Measurements from ENCODE around the gene DENND1A.

DENND1A gene

GRCh38 chr9:123359106-123359505 lies 570.8 kb downstream of the DENND1A start:
- no peak for DNase-seq

DNA sequence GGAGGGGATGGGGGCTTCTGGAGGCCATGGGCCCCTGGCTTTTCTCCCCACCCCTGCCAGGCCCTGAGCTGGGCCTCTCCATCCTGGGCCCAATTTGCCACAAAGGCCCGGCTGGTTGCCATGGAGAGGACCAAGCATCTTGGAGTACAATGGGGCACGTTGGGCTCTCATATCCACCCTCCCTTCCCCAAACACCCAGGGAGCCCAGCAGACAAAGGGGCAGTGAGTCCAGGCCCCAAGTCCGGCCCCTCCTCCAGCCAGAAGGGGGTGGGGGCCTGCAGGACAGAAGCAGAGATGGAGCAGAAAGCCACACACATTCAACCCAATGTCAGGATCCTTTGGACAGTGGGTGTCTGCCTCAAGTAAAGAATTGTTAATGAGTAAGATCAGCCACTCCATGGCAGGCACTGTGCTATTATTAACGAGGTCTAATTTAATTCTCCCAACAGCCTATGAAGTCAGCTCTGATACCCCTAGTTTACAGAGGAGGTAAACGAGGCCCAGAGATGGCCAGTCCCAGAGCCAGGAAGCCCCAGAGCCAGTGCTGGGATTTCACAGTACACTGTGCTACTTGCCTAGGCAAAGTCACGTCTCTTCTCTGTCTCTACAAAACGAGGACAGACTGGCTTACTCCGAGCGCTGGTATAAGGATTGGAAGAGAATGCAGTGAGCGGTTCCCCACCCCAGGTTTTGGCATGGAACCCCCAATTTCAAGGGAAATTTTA lies 571.6 kb downstream of the DENND1A start:
- no peak for DNase-seq

DNA sequence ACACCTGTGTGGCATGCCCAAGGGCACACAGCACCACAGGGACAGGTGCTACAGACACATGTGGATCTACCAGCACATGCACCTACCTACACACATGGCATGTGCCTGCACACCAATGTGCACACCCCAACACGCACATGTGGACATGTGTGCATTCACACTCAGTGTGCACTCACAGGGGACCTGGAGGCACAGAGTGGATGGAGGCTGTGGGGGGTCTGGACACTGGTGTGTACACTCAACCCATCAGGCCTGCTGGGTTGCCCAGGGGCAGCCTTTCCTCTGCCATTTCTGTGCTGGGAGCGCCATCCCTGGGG lies 572.2 kb downstream of the DENND1A start:
- DNase-seq: no peak

GRCh38 chr9:123356851-123357742 lies 572.8 kb downstream of the DENND1A start:
- no peak for DNase-seq

GRCh38 chr9:123355761-123356431 lies 574.0 kb downstream of the DENND1A start, which contains the start of gene CRB2:
Gene CRB2, plus strand, starts transcription at chr9:123356197. Its CDS starts 64 bp downstream, at chr9:123356261.
- DNase-seq: no peak

GRCh38 chr9:123354806-123355508 lies 575.0 kb downstream of the DENND1A start:
- no peak for DNase-seq

GRCh38 chr9:123353984-123354591 lies 575.8 kb downstream of the DENND1A start:
- DNase-seq: no peak

DNA sequence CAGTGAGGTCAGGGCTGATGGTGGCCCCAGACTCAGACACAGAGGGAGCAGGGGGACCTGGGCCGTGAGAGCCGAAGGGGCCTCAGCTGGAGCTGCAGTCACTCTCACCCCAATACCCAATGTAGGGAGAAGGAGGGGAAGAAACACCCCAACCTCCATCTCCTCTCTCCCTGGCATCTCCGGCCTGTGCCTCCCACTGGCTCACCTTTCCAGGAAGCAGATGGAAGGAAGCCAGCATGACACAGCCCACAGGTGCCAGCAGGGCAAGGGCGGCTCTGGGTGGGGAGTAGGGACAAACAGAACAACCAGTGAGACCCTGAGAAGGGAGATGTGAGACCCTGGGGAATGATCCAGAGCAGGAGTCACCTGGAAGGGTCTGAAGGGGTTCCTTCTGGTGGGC lies 576.9 kb downstream of the DENND1A start:
- no peak for DNase-seq

DNA sequence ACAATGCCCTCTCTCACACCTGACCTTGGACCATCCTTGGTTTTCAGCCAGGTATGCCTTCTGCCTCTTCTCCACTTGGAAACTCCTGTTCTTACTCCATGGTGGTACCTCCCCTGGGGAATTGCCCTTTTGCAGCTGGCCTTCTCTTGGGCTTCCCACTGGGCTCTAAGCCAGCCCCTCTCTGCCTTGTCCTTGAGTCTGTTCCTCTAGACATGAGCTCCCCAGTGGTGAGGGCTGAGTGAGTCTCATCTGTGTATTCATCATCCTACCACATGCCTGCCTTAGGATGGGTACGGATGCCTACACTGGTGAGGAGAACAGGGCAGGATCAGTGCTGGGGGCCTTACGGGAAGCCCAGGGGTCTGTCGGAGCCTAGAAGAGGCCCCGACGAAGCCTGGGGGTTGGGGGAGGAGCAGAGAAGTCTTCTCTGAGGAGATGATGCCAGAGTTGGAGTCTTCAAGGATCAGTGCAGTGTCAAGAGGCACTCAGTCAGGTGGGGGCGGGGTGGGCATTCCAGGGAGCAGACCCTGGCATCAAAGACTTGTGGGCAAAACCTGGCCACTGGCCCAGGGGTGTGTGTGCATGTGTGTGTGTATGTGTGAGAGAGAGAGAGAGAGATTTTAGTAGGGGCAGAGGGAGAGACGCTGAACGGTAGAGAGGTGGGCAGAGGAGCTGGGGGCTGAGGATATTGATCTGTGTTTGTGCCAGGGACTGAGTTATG lies 579.2 kb downstream of the DENND1A start:
- no peak for DNase-seq

DNA sequence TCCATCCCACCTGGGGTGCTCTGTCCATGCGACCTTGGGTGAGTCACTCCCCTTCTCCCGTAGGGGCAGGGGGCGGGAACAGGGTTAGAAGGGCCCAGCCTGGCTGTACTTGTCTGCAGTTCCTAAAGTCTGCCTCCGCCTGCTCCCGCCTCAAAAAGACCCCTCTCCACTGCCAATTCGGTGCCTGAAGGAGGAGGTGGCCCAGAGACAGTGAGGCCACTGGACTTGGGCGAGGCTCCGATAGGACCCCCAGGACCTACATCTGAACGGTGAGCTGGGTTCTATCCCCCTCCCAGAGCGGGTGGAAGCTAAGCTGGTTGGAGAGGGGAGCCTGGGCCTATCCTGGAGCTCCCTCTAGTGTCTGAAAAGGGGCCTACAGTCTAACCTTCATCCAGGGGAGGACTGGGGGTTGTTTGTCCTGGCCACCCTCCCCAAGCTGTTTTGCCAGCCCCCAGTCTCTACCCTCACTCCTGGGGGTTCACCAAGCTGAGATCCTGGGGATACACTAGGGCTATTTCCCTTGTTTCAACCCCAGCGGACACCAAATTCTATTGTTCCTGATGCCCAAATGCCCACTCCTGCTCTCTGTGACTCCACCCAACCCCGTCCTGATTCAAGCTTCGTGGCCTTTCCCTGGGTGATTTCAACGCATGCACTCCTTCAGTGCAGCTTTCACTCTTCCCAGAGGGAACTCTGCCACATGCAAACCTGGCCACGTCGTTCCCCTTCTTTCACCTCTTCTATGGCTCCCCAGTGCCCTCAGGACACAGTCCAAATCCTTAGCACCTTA lies 580.0 kb downstream of the DENND1A start:
- peak; percentile 30 for DNase-seq

GRCh38 chr9:123349033-123349432 lies 580.9 kb downstream of the DENND1A start:
- no peak for DNase-seq

DNA sequence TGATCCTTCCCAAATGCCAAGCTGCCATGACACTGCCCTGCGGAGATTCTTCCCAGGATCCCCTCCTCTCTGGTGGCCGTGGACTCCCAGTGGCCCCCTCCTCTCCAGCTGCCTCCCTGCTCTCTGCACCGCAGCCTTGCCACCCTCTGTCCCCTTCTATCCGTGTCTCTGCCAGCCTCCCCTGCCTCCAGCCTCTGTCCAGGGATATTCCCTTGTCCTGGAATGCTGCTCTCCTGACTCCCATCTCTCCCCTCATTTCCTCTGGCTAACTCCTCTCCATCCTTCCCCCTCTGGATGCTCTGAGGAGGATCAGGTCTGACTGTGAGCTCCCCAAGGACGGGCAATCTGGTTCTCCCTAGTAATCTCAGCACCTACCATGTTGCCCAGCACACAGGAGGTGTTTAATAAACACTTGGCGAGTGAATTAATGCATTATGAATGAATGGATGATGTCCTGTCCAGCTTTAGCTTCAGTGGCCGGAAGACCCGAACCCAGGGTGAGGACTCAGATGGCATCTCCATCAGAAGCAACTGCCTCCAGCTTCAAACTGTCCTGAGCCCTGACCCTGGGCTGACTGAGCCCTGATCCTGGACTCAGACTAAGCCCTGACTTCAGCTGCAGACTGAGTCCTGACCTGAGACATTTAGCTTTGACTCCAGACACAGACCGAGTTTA lies 581.5 kb downstream of the DENND1A start:
- no peak for DNase-seq

- DNase-seq: no peak
Measured at GRCh38 chr9:123347289-123348060, 582.5 kb downstream of the DENND1A start.

GRCh38 chr9:123346826-123347225 lies 583.1 kb downstream of the DENND1A start:
- DNase-seq: no peak

DNA sequence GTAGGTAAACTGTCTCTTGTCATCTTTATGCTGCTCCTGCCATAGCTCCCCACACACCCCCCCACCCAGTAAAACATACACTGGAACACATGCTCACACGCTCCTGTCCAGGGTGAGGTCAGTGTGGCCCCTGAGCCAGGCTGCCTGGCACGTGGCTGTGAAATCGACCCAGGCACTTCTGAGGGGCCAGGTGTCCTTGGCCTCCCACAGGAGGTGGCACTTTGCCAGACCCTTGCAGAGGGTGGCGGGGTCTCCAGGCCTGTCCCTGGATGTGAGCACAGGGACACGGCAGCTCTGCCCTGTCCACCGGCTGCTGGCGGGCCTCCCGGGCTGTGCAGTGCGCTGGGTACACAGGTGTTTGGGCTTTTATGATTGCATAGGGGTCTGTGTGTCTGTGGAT lies 583.9 kb downstream of the DENND1A start:
- no peak for DNase-seq

GRCh38 chr9:123345567-123345955 lies 584.4 kb downstream of the DENND1A start:
- no peak for DNase-seq

DNA sequence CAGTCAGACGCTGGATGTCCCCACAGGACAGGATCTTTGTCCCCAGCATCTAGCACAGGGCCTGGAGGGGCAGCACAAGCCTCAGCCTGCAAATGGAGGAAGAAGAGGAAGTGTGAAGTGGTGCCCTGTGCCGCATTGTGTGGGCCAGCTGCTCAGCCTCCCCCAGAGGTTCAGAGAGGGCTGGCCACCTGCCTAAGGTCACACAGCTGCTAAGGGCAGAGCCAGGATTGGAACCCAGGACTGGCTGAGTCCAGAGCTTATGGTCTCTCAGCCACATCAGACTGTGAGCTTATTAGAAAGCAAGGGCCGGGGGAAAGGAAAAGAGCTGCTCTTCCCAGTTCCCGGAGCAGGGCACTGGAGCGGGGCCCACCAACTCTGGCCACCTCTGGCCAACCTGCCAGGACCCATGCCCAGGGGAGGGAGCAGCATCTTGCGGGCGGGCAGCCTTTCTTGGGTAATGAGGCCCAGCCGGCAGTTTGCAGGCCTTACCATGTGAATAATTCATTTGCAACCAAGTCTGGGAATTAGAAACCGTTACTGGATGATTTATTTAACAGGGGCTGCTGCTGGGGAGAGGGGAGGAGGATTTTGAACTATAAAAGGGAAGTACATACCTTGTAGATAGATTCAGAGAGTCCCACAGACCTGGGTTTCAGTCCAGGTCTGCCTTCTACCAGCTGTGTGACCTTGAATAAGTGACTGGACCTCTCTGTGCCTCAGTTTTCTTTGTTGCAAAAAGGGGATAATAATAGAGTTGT lies 585.6 kb downstream of the DENND1A start:
- no peak for DNase-seq

- DNase-seq: no peak
Measured at GRCh38 chr9:123343443-123344191, 586.3 kb downstream of the DENND1A start.

Data from KG1 (cell line).